Measurements from ENCODE around the gene PTPN7.

The PTPN7 gene

GRCh38 chr1:202121006-202121405 lies 39.4 kb downstream of the PTPN7 start:
- Histone ChIP-seq H2AFZ (ENCODE audit: low read depth, low read length) (no peak overlapping the region), H4K20me1 (ENCODE audit: insufficient read depth, low read length) (no peaks in the 10 kb centered on the region), H3K36me3 (replicated peaks; ENCODE audit: low read depth, low read length) (no peaks in the 10 kb centered on the region), H3K27me3 (ENCODE audit: low read depth, low read length) (peaks cover 27% of the 10 kb centered on the region), H3K27ac (ENCODE audit: low read length) (no peak overlapping the region), H3K79me2 (ENCODE audit: low read length) (no peaks in the 10 kb centered on the region), H3K4me2 (ENCODE audit: low read length) (no peak overlapping the region), H3K4me3 (ENCODE audit: low read length) (no peak overlapping the region), H3K9me3 (ENCODE audit: insufficient read depth, low read length) (no peaks in the 10 kb centered on the region), H3K4me1 (ENCODE audit: low read length) (peaks cover 5% of the 10 kb centered on the region), H3K9ac (ENCODE audit: low read length) (no peak overlapping the region)
- TF ChIP-seq CTCF (IDR thresholded peaks at IDR 0.05; ENCODE audit: low read depth, low read length) = no peak
- TF ChIP-seq EZH2phosphoT487 (IDR thresholded peaks at IDR 0.05; ENCODE audit: low read depth) = no peak

- no peak overlapping the region for H3K27ac ChIP-seq (ENCODE audit: low read length)
- peaks cover 16% of the 10 kb centered on the region for H3K27me3 ChIP-seq (ENCODE audit: low read depth, low read length)
These were observed 42.5 kb downstream of the PTPN7 start for GRCh38 chr1:202117898-202118371.

GRCh38 chr1:202116287-202116686 lies 44.1 kb downstream of the PTPN7 start:
- Histone ChIP-seq H3K79me2 (ENCODE audit: low read length) (no peaks in the 10 kb centered on the region), H3K4me2 (ENCODE audit: low read length) (no peak overlapping the region), H3K27ac (ENCODE audit: low read length) (no peak overlapping the region), H3K4me1 (ENCODE audit: low read length) (peaks cover 23% of the 10 kb centered on the region), H3K27me3 (ENCODE audit: low read depth, low read length) (peaks cover 13% of the 10 kb centered on the region), H3K36me3 (replicated peaks; ENCODE audit: low read depth, low read length) (no peaks in the 10 kb centered on the region), H2AFZ (ENCODE audit: low read depth, low read length) (no peak overlapping the region), H3K9me3 (ENCODE audit: insufficient read depth, low read length) (no peaks in the 10 kb centered on the region), H3K4me3 (ENCODE audit: low read length) (no peak overlapping the region), H3K9ac (ENCODE audit: low read length) (no peak overlapping the region), H4K20me1 (ENCODE audit: insufficient read depth, low read length) (no peaks in the 10 kb centered on the region)
- no peak for TF ChIP-seq CTCF (IDR thresholded peaks at IDR 0.05; ENCODE audit: low read depth, low read length)
- TF ChIP-seq EZH2phosphoT487 (IDR thresholded peaks at IDR 0.05; ENCODE audit: low read depth) = no peak

More at GRCh38 chr1:202117898-202118371, 42.5 kb downstream of the PTPN7 start:
- TF ChIP-seq CTCF (IDR thresholded peaks at IDR 0.05; ENCODE audit: low read depth, low read length) (no peak), EZH2phosphoT487 (IDR thresholded peaks at IDR 0.05; ENCODE audit: low read depth) (no peak)
- Histone ChIP-seq H2AFZ (ENCODE audit: low read depth, low read length) (no peak overlapping the region), H3K79me2 (ENCODE audit: low read length) (no peaks in the 10 kb centered on the region), H3K4me1 (ENCODE audit: low read length) (peaks cover 23% of the 10 kb centered on the region), H3K4me3 (ENCODE audit: low read length) (no peak overlapping the region), H3K36me3 (replicated peaks; ENCODE audit: low read depth, low read length) (no peaks in the 10 kb centered on the region), H4K20me1 (ENCODE audit: insufficient read depth, low read length) (no peaks in the 10 kb centered on the region), H3K4me2 (ENCODE audit: low read length) (no peak overlapping the region), H3K9ac (ENCODE audit: low read length) (no peak overlapping the region), H3K9me3 (ENCODE audit: insufficient read depth, low read length) (no peaks in the 10 kb centered on the region)

DNA sequence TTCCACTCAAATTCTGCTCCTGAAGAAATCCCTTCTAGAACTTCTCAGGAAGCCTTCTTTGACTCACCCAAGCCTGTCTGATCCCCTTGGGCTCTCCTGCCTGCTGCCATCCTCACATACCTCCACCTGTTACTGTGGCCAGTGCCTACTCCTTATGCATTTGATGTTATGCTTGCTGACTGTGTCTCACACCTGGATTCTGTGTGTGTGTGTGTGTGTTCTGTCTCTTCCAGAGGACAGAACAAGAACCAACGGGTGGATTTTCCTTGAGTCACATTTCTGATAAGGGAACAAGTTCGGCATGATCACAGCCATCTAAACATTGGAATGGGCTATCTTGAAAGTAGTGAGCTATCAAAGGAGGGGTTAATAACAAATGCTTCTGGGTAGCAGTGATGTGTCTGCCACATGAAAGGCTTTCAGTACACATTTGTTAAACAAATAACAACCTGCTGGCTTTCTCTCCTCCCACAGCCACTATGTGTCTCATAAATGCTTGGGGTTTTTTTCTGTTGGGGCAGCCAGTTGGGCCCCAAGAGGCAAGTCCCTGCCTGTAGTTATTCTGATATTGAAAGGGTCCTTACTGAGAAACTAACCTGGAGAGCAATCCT lies 46.6 kb downstream of the PTPN7 start:
- no peak overlapping the region for H3K9ac ChIP-seq (ENCODE audit: low read length)
- peaks cover 22% of the 10 kb centered on the region for H3K4me1 ChIP-seq (ENCODE audit: low read length)
- H2AFZ ChIP-seq (ENCODE audit: low read depth, low read length) = no peak overlapping the region
- peak overlapping the region; percentile 7; the same call in 1 of the 2 replicates for H3K4me3 ChIP-seq (ENCODE audit: low read length)
- peak overlapping the region; percentile 14; the same call in 1 of the 2 replicates for H3K27ac ChIP-seq (ENCODE audit: low read length)
- H4K20me1 ChIP-seq (ENCODE audit: insufficient read depth, low read length) = no peaks in the 10 kb centered on the region
- no peaks in the 10 kb centered on the region for H3K9me3 ChIP-seq (ENCODE audit: insufficient read depth, low read length)
- H3K36me3 ChIP-seq (replicated peaks; ENCODE audit: low read depth, low read length) = no peaks in the 10 kb centered on the region
- peak overlapping the region; percentile 52 for H3K4me2 ChIP-seq (ENCODE audit: low read length)
- 0 out of 2 replicates have a peak, but pooled peaks cover 9% of the 10 kb centered on the region for H3K27me3 ChIP-seq (ENCODE audit: low read depth, low read length)
- H3K79me2 ChIP-seq (ENCODE audit: low read length) = no peaks in the 10 kb centered on the region
- no peak for TF ChIP-seq EZH2phosphoT487 (IDR thresholded peaks at IDR 0.05; ENCODE audit: low read depth)
- no peak for TF ChIP-seq CTCF (IDR thresholded peaks at IDR 0.05; ENCODE audit: low read depth, low read length)

All from OCI-LY3 (cell line).